Endothelial cell of umbilical vein (primary cell): ENCODE results near the gene REPS1.
"Not testable (repeated sequence)": the region's sequence is repeated elsewhere in the genome, so short reads cannot be mapped to it uniquely, and the experiment has no call there.

Experiments used
- CTCF ChIP-seq, 2 donors: IDR thresholded peaks; 1 replicate in 1 of 2; 2 replicates in 1 of 2; pipeline ENCODE4 v1.5.1; 2011; ENCODE audit warnings: low read length in 2 of 2, mild to moderate bottlenecking in 2 of 2, moderate library complexity in 2 of 2, control low read depth in 1 of 2, inconsistent platforms in 1 of 2, low read depth in 1 of 2; ENCODE audit not compliant: insufficient read depth in 1 of 2; ENCODE audit errors: extremely low read depth in 1 of 2
- EZH2 ChIP-seq: IDR thresholded peaks from 2 replicates; pipeline ENCODE4 v1.6.1; 2012; ENCODE audit warnings: borderline replicate concordance, low read depth, mild to moderate bottlenecking, moderate library complexity, low read length, inconsistent platforms; ENCODE audit not compliant: severe bottlenecking
- MYC ChIP-seq: IDR thresholded peaks from one replicate; pipeline ENCODE4 v1.6.1; 2011; ENCODE audit warnings: mild to moderate bottlenecking, low read depth, low read length
- POLR2A ChIP-seq: IDR thresholded peaks from 2 replicates; pipeline ENCODE4 v1.6.1; 2012; ENCODE audit warnings: low read depth, mild to moderate bottlenecking, control low read depth, low read length

- not testable (repeated sequence) for TF ChIP-seq CTCF (IDR thresholded peaks at IDR 0.05; ENCODE audit: extremely low read depth in 1 of 2, insufficient read depth in 1 of 2, low read depth in 1 of 2, low read length in 2 of 2); MYC; POLR2A; EZH2
Measured at GRCh38 chr6:139025416-139025815, 37.4 kb upstream of the REPS1 start.
